GM12892 (cell line): ENCODE measurements around the gene SPATA33.

Source experiments
- POLR2A ChIP-seq: IDR thresholded peaks from 2 replicates; pipeline ENCODE4 v1.6.1; 2011; ENCODE audit warnings: low read depth, low read length, control low read depth
- POLR2AphosphoS5 ChIP-seq: IDR thresholded peaks from 2 replicates; pipeline ENCODE4 v1.6.1; 2011; ENCODE audit warnings: low read depth, low read length, control low read depth

DNA sequence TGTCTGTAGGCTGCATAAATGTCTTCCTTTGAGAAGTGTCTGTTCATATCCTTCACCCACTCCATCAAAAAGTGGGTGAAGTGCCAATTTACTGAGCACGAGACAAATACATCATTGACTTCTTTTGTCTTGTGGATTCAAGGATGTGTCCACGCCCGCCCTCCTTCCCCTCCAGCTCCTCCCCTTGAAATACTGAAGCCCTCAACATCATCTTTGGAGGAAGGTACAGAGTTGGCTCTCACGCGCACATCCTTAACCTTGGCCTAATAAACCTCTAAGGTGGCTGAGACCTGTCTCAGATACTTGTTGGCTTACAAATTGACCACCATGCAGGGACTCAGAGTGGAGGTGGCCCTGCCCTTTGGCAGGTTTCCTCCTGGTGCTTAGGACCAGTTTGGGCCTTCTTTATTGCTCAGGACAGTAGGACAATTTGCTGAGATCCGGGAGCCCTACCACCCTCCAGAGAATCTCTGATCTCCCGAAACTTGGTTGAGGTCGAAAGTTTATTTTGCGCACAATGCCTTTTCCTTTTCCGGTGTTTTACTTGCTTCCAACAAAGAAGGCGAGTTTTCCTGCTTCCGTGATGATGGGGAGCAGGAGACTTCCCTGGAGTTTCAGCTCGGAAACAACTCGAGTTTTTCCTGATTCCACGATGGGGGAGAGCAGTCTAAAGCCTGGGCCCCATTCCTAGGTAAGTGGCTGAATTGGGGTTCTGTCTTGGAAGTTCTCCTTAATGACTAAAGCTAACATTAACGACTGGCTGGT, 14.7 kb downstream of the SPATA33 start:
- TF ChIP-seq POLR2A (no peak), POLR2AphosphoS5 (no peak)
